GM12878 (cell line): Measurements from ENCODE around the gene TBCE.

ENCODE experiments used
- CBX3 ChIP-seq: fragments of 200-600 bp; sonication (generic); IDR thresholded peaks from 2 replicates; pipeline ENCODE4 v1.6.1; 2016; ENCODE audit warnings: low read depth, borderline replicate concordance
- EZH2 ChIP-seq: IDR thresholded peaks from 2 replicates; pipeline ENCODE4 v1.6.1; 2012; ENCODE audit warnings: low read depth, mild to moderate bottlenecking, control low read depth, inconsistent platforms, low read length, borderline replicate concordance; ENCODE audit not compliant: control insufficient read depth
- POLR2A ChIP-seq: IDR thresholded peaks from 2 replicates; pipeline ENCODE4 v1.6.1; 2011; ENCODE audit warnings: low read depth, mild to moderate bottlenecking, low read length
- SIN3A ChIP-seq: IDR thresholded peaks from 2 replicates; pipeline ENCODE4 v1.6.1; 2012; ENCODE audit warnings: low read depth, low read length, improper control_type of control experiment
- SP1 ChIP-seq: IDR thresholded peaks from one replicate; pipeline ENCODE4 v1.6.1; 2011; ENCODE audit warnings: low read depth, low read length
- TAF1 ChIP-seq: IDR thresholded peaks from 2 replicates; pipeline ENCODE4 v1.6.1; 2011; ENCODE audit warnings: mild to moderate bottlenecking, low read depth, low read length, borderline replicate concordance
- TF ChIP-seq, protein P1 (sequence below), 3 experiments: IDR thresholded peaks in 2 of 3; conservative IDR thresholded peaks in 1 of 3; 2 replicates each; pipeline ENCODE4 v1.5.1; 2011; ENCODE audit warnings: low read depth in 3 of 3, low read length in 3 of 3, mild to moderate bottlenecking in 3 of 3, control low read depth in 2 of 3, moderate library complexity in 2 of 3, inconsistent platforms in 1 of 3, mixed read lengths in 1 of 3; ENCODE audit not compliant: control insufficient read depth in 2 of 3, insufficient read depth in 1 of 3; ENCODE audit errors: extremely low read depth in 1 of 3

GRCh38 chr1:235342039-235342438, 25.2 kb upstream of the TBCE start:
- TF ChIP-seq, protein P1, sequence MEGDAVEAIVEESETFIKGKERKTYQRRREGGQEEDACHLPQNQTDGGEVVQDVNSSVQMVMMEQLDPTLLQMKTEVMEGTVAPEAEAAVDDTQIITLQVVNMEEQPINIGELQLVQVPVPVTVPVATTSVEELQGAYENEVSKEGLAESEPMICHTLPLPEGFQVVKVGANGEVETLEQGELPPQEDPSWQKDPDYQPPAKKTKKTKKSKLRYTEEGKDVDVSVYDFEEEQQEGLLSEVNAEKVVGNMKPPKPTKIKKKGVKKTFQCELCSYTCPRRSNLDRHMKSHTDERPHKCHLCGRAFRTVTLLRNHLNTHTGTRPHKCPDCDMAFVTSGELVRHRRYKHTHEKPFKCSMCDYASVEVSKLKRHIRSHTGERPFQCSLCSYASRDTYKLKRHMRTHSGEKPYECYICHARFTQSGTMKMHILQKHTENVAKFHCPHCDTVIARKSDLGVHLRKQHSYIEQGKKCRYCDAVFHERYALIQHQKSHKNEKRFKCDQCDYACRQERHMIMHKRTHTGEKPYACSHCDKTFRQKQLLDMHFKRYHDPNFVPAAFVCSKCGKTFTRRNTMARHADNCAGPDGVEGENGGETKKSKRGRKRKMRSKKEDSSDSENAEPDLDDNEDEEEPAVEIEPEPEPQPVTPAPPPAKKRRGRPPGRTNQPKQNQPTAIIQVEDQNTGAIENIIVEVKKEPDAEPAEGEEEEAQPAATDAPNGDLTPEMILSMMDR (IDR thresholded peaks at IDR 0.05 in 2 of 3, conservative IDR thresholded peaks at IDR 0.05 in 1 of 3; ENCODE audit: control insufficient read depth in 2 of 3, extremely low read depth in 1 of 3, insufficient read depth in 1 of 3, low read depth in 3 of 3, low read length in 3 of 3), result no peak
- TF ChIP-seq SIN3A (no peak), SP1 (no peak), POLR2A (no peak), CBX3 (no peak), EZH2 (no peak), TAF1 (no peak)
